Lung (tissue), 12 donors: ENCODE measurements around the gene THADA. TPM values are rescaled to one million over a fixed set of nuclear protein-coding genes. Genes with fewer than 3 reads are reported as not detected.

ENCODE experiments used
- ATAC-seq: fragments of 200-7000 bp; cut with Tn5 transposase; one replicate; pipeline ENCODE4 v1.9.1; 2020; ENCODE audit warnings: moderate number of reproducible peaks; ENCODE audit not compliant: insufficient read depth, low FRiP score
- DNase-seq, 3 donors: peaks; one replicate each; pipeline ENCODE4 v3.0.0-alpha.2; 2013 to 2017
- H3K27ac ChIP-seq, 2 donors: one replicate each; pipeline ENCODE4 v1.5.1; 2013; ENCODE audit warnings: mild to moderate bottlenecking in 2 of 2, moderate library complexity in 2 of 2, control low read depth in 1 of 2, inconsistent platforms in 1 of 2, low read depth in 1 of 2, low read length in 1 of 2
- H3K27me3 ChIP-seq, 3 donors: one replicate each; pipeline ENCODE4 v1.5.1; 2013; ENCODE audit warnings: low read length in 2 of 3; ENCODE audit not compliant: control insufficient read depth in 3 of 3, insufficient read depth in 3 of 3
- H3K36me3 ChIP-seq, 4 donors: one replicate each; pipeline ENCODE4 v1.5.1; 2013; ENCODE audit warnings: low read length in 4 of 4, mild to moderate bottlenecking in 1 of 4, moderate library complexity in 1 of 4; ENCODE audit not compliant: control insufficient read depth in 4 of 4, insufficient read depth in 4 of 4
- H3K4me1 ChIP-seq, 5 donors: one replicate each; pipeline ENCODE4 v1.5.1; 2013; ENCODE audit warnings: low read length in 5 of 5, mild to moderate bottlenecking in 2 of 5, moderate library complexity in 1 of 5; ENCODE audit not compliant: control insufficient read depth in 5 of 5, insufficient read depth in 5 of 5
- H3K4me3 ChIP-seq: one replicate; pipeline ENCODE4 v1.5.1; 2013; ENCODE audit warnings: mild to moderate bottlenecking, control low read depth, moderate library complexity
- H3K9ac ChIP-seq, 2 donors: one replicate each; pipeline ENCODE4 v1.5.1; 2013; ENCODE audit warnings: low read length in 2 of 2, control low read depth in 1 of 2; ENCODE audit not compliant: insufficient read depth in 1 of 2
- H3K9me3 ChIP-seq, 4 donors: one replicate each; pipeline ENCODE4 v1.5.1; 2013; ENCODE audit warnings: low read length in 3 of 4, mild to moderate bottlenecking in 1 of 4, moderate library complexity in 1 of 4; ENCODE audit not compliant: control insufficient read depth in 4 of 4, insufficient read depth in 3 of 4
- CTCF ChIP-seq: IDR thresholded peaks from 2 replicates; pipeline ENCODE4 v1.5.1; 2012; ENCODE audit warnings: mild to moderate bottlenecking; ENCODE audit errors: control extremely low read depth, extremely low read depth
- WGBS, 2 donors: extraction: QIAGEN DNeasy Blood & Tissue Kit; methylation state at CpG; one replicate each; pipeline ENCODE4 v1.1.7; 2013; 5-methylcytosine and 5-hydroxymethylcytosine counted together
- polyA plus RNA-seq, 2 donors: library from polyadenylated mRNA; stranded (reverse); fragments of 200-250 nt; gene quantifications; one replicate each; pipeline ENCODE4 v1.2.1, GENCODE V29; 2013
- total RNA-seq, 2 donors: library from RNA; depleted of rRNA in 1 of 2; stranded (reverse); fragments of >200 nt in 1 of 2; gene quantifications; one replicate each; pipeline ENCODE4 v1.2.1, GENCODE V29; 2014 to 2021
- donor health status: control.
- donor health status: control.
- donor health status: Bipolar disorder and iron deficiency.
- donor health status: healthy.
- donor health status: DM: yes; HTN: yes; CAD: no.

THADA gene
- total and polyA plus RNA-seq, 4 donors, result 11.3 to 72.5 (median 25.2) TPM

GRCh38 chr2:43444989-43445645 is 150.7 kb downstream of the THADA start:
- Histone ChIP-seq H3K9ac (no peak overlapping the region), H3K4me1 (no peaks in the 10 kb centered on the region), H3K36me3 (peaks cover 0 to 7% (median 2%) of the 10 kb centered on the region in 4 donors), H3K27ac (no peak overlapping the region), H3K4me3 (no peak overlapping the region), H3K9me3 (no peaks in the 10 kb centered on the region), H3K27me3 (no peaks in the 10 kb centered on the region)
- no peak for DNase-seq
- no peak for ATAC-seq
- no peak for TF ChIP-seq CTCF
- WGBS, 2 donors, result 71 to 72% methylated on average over 10 of the region's 10 CpGs

GRCh38 chr2:43443282-43443681 is 152.6 kb downstream of the THADA start:
- WGBS, 2 donors, result 90 to 92% methylated on average over 4 of the region's 4 CpGs
- Histone ChIP-seq H3K27me3 (no peaks in the 10 kb centered on the region), H3K4me1 (no peaks in the 10 kb centered on the region), H3K36me3 (peaks cover 0 to 7% (median 2%) of the 10 kb centered on the region in 4 donors), H3K9ac (no peak overlapping the region), H3K27ac (no peak overlapping the region), H3K9me3 (no peaks in the 10 kb centered on the region), H3K4me3 (no peak overlapping the region)
- ATAC-seq (no peak), DNase-seq (no peak)
- no peak for TF ChIP-seq CTCF

- no peak overlapping the region for H3K4me3 ChIP-seq
- ATAC-seq, result no peak
- WGBS, 2 donors, result 86 to 97% methylated on average over 1 of the region's 1 CpG
- no peak overlapping the region for H3K27ac ChIP-seq
- no peaks in the 10 kb centered on the region for H3K27me3 ChIP-seq
- peaks cover 0 to 2% (median under 1%) of the 10 kb centered on the region in 4 donors for H3K36me3 ChIP-seq
- no peak overlapping the region for H3K9ac ChIP-seq
- H3K4me1 ChIP-seq, result no peaks in the 10 kb centered on the region
- TF ChIP-seq CTCF, result no peak
- no peak for DNase-seq
- H3K9me3 ChIP-seq, result no peaks in the 10 kb centered on the region
Observed at GRCh38 chr2:43441195-43441594, 154.6 kb downstream of the THADA start.
